Stimulated activated CD4-positive, alpha-beta T cell treated with anti-CD3 and anti-CD28 coated beads, Interleukin-15, amount 100 ng/mL, for 48 hours (primary cell): ENCODE results near the gene GNAZ.

Experiments
- DNase-seq, 2 donors: peaks; one replicate each; pipeline ENCODE4 v3.0.0-alpha.2; 2020; ENCODE audit warnings: low read depth in 2 of 2

GNAZ gene

DNA sequence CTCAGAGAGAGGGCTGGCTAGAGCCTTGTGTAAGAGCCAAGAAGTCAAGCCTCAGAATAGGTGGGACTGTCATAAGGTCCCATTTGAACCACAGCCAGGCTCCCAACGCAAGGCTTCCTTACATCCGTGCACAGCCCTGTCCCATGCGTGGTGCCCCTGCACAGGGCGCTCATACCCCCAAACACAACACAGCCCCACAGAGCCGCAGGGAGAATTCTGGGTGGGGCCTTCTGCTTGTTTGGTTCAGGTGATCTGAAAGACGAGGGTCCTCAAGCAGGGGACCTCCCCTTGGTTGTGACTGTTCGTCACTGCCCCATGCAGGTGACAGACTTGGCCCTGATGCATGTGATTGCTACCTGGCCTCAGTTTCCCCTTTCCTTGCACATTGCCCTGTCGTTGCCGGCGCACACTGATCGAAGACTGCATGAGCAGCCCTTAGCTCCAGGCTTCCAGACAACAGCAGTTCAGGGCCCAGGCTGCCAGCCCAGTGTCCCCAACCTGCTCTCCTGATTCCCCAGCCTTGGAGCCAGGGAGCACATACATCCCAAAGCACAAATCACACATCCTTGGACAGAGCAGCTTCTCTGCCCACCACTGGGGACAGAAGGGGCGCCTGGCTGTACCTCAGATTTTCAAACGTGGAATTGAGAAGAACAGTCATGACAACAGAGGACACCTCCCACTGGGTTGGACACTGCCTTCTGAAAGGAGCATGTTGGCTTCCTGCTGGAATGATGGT, 22.1 kb downstream of the GNAZ start:
- DNase-seq = no peak

DNA sequence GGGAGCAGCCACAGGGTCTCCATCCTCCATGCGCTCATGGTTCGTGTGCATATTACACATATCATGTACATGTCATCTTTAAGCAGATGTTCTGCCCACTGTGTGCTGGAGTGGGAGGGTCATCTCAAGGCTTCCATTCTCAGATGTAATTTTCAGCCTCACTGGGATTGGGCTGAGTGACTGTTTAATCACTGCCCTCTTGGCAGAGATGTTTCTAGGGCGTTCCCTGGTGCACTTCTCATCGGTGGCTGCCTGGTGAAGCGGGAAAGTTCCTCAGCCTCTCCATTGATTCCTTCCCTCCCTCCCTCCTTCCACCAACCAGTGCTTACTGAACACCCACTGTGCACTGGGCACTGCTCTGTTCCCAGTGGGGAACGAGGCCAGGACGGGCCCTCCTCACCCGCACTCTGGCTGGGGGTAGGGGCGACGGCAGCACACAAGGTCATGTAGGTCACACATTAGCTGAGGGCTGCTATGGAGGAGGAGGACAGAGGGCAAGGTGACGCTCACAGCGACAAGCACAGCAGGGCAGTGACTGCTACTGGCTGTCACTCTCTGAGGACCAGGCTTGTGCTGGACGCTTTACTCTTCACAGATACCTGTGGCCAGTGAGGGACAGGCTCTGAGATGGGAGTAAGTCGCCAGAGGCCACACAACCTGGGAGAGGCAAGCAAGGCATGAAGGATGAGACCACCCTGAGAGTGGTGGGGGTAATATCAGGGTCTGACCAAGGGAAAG, 22.9 kb downstream of the GNAZ start:
- DNase-seq = no peak

DNA sequence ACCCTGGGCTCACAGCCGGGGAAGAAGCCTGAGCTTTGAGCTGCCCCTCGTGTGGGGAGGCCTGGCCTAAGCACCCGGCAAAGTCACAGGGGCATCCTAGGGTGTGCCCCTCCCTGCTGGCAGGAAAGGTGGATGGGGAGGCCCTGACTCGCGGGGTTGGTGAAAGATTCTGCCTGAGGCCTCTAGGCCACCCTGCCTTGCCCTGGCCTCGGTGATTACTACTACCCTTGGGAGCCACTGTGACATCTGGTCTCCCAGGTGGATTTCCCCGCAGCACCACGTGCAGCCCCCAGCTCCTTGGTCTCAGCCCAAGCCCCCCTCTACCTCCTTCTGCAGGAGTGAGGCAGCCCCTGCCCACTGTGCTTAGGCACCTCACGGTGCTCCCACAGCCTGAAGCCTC, 23.9 kb downstream of the GNAZ start:
- no peak for DNase-seq

DNA sequence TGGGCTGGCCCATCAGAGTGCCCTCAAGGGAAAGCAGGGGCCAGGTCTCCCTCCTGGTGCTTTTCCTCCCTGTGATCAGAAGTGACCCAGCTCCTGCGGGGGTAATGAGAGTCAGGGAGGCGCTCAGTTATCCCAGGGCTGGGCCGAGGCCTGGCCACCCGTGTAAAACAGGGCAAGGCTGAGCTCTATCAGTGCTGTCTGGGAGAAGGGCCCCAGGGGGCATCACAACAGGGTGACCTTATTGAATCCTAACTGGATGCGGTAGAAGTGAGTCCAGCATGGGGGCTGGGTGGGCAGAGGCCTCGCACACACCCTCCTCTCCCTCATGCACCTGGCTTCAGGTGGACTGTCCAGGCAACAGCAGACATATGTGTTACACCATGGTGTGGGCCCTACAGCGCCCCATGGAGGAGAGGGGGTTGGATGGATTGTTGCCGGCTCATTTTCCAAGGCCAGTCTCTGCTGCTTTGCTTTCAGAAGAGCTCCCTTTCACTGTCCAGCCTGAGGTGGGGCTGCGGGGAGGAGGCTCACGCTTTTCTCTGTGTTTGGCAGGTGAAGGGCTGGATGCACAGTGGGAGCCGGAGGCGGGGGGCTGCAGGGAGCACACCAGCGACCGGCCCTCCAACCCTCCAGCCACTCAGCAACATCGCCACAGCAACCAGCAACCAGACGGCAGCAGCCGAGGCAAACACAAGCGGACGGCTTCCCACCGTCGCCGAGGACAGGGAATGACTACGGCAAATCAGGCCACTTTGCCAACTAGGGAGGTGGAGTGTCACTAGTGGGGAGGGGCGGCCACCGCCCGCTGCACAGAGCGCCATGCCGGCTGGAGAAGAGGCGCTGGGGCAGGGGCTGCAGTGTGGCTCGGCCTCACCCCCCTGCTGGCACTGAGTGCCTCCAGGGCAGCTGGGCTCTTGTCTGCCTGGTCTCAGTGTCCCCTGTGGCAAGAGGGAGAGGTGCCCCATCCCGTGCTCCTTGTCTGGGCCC, 24.7 kb downstream of the GNAZ start:
- DNase-seq = no peak

DNA sequence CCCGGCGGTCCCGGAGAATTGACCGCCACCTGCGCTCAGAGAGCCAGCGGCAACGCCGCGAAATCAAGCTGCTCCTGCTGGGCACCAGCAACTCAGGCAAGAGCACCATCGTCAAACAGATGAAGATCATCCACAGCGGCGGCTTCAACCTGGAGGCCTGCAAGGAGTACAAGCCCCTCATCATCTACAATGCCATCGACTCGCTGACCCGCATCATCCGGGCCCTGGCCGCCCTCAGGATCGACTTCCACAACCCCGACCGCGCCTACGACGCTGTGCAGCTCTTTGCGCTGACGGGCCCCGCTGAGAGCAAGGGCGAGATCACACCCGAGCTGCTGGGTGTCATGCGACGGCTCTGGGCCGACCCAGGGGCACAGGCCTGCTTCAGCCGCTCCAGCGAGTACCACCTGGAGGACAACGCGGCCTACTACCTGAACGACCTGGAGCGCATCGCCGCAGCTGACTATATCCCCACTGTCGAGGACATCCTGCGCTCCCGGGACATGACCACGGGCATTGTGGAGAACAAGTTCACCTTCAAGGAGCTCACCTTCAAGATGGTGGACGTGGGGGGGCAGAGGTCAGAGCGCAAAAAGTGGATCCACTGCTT, 25.5 kb downstream of the GNAZ start:
- DNase-seq = no peak

DNA sequence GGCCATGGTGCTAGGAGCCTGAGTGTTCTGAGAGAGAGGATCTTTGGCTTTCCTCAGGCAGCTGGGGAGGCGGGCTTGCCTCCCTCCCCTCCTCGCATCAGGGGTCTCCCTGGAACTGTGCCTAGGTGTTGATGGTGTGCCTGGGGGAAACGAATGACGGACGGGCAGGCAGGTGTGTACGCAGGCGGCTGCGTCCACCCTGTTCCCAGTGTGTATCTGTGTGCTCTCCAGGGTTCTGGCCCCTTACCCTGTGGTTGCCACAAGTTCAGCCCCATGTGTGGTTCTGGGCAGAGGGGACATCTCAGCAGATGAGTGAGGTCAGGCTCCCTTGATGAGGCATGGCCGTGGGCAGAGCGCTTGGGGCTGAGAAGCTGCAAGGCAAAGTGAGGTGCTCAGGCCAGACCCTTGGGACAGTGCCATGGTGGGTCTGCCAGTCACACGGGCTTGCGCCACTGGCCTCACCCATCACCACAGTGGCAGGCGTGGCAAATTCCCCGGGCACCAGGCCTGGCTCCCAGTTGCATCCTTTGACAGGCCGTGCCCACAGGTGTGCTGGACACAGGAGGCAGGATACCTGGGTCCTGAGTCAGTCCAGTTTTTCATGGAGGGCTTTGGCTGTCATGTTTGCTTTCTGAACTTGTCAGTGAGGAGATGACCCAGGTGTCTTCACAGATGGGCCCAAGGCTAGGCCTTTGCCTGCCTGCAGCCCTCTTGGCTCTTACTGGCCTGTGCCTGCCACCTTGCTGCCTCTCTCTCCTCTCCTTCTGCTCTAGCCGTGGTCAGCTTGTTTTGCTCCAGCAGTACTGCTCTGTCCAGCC, 27.3 kb downstream of the GNAZ start:
- DNase-seq = no peak

DNA sequence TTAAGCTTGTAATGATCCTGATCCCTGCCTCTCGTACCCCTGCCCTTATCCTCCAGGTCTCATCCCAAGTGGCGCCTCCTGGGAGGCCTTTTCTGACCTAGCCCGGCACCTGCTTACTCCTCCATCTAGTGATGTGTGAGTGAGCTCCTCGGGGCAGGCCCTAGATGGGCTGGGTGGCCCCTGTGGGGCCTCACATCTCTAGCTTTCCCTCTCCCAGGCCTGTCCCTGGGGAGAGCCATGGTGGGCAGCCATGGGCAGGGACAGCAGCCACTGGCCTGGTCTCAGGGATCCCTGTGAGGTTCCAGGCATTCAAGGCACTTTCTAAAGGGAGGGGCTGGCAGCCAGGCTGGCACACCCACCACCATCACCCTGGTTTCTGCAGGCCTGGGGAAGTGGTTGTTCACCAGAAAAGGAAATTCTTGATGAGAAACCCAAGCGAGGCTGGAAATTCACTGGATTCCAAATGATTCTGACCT, 27.9 kb downstream of the GNAZ start:
- no peak for DNase-seq

DNA sequence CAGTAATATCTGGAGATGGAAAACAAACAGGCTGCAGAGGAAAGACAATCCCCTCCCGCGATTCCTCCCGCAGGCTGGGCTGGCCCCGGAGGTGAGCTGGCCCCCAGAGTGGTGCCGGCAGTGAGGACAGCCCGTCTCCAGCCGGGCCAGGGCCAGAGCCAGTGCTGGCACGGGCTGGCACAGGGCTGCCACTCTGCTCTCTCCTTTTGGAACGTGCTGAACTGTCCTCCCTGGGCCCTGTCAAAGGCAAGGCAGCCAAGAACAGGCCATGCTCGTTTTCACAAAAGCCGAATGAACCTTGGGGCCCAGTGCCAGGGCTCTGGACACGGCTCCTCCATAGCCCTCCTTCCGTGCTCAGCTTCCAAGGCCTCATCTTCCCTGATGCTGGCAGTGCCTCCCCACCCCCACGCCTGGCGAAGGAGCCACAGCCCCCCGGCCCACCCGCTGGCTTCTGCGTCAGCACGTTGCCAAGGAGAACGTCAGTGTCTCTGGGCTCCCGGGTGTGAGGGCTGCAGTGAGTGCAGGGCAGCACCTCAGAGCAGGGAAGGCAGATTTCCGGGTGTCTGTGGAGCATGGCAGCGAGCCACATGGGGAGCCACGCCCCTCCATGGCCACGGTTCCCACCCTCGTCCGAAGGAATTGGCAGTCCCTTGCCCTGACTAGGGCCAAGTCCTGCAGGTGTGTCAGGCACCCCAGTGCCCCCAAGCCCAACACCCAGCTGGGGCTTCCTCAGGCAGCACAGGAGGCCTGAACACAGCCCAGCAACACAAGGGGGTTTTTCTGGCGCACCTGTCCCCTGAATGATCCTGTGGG, 28.6 kb downstream of the GNAZ start:
- DNase-seq = no peak

DNA sequence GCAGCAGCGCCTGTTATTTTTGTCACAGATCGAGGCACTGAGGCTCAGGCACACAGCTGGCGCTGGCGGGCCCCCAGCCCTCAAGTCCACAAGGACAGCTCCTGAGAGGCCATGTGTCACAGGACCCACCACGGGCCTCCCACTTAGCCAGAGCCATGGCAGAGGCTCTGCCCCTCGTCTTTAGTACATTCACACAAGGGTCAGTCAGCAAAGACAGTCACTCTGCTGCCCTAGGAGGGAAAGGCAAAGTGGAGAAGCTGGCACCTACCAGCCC, 29.1 kb downstream of the GNAZ start:
- no peak for DNase-seq

DNA sequence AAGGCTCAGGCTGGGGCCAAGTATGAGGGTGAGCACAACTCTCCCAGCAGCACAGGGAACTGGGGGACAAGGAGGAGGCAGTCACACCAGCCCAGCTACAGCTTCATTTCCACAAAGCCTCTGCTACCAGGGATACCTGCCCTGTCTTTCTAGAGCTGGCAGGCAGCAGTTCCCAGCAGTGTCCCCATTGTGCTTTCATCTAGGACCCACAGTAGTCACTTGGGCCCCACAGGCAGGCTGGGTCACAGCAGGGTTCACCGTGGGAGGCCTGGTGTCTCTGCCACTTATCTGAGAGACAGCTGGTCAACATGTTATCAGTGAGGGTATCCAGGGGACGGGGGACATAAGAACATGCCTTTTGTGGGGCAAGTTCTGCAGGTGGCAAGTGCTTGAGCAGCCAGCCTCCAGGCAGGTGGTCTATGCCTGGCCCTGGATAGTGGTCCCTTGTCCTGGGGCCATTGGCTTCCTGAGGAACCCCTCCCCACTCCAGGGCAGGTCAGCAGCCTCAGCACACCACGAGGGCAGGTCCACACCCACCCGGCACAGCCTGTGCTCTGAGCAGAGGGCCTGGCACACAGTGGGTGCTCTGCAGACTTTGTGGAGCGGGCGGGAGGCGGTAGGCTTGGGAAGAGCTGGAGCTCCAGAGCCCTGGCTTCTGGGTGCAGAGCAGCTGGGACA, 29.9 kb downstream of the GNAZ start:
- DNase-seq = no peak

DNA sequence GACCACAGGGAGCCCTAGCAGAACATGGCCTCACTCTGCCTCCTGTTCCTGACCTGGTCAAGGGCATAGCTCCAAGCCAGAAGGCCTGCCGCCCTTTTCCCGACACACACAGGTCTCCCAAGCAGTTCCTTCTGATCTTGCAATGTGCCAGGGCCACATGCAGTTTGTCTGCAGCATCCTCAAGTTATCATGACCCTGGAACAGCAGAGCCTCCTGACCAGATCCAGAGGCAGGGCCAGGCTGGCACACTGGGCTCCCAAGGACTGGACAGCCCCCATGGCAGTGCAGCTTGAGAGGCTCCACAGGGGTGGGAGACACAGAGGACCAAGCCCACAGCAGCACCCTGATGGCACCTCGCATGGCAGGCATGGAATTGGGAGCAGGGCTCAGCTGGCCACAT, 31.2 kb downstream of the GNAZ start:
- no peak for DNase-seq

DNA sequence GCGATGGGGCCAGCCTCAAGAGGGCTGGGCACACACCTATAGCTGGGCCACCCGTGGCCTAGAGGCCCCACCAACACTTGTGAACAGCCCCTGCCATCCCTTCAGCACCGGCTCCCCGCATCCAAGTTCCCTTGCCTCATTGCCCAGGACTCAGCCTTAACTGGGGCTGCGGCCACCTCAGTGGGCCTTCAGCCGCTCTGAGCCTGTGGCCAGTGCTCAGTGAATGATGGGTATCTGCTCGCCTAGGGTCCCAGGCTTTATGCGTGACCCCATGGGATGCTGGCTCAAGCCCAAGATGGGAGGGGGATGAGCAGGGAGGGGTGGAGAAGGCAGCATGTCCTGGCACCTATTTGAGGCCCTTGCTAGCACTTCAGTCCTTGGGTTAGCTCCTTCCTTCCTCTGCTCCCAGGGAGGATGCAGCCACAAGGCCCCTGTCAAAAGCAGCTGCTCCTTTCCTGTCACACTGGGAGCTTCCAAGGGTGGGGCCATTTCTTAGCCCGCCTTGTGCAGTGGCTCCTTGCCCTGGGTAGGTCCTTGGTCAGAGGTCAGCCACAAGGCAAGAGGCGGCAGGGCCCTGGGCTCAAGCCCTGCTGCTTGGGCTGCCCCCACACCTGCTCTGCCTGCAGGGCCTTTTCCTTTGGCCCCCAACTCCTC, 31.8 kb downstream of the GNAZ start:
- no peak for DNase-seq

DNA sequence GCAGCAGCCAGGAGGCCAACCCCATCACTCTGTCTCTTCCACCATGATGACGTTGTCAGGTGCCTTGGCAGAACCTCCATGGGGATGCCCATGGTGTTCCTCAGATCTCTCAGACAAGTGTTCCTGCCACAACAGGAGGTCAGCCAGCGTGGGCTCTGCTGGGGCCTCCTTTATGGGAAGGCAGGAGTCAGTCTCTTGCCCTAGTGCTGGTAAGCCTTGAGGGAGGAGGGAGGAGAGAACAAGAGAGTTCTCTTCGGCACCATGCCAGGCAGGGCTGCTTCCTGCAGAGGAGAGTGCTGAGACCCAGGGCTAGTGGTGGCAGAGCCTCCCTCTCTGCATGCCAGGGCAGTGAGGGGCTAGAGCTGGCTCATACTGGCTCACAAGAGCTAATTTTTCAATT, 32.5 kb downstream of the GNAZ start:
- no peak for DNase-seq

DNA sequence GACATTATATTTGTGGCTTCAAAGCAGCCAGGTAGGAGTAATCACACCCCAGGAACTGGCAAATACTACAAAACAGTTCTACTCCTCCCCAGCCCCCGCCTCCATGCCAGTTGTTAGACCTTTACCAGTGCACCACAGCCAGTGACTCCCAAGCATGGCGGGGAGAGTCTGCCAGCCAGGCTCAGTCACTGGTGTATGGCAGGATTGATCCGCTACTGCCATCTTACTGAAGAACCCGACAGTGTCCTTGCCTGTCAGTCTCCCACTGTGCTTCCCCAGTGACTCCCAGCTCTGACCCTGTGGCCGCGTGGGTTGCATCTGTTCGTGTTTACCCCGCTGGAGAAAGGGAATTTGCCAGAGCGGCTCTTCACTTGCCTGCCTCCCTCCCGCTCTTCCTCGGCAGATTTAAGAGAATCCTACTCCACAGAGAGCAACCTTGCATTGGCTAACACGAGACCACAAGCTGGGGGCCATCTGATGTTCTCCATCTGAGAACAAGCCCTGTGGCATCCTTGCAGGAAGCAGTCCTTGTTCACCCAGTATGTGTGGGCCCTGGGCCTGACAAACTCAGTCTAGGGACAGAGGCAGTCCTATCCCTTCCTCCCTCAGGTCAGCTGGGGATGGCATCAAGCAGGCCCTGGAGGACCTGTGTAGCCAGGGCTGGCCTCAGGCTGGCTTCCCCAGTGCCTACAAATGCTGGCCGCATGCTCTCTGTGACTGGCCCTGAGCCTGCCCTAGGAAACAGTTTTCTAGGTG, 33.1 kb downstream of the GNAZ start:
- DNase-seq = no peak

DNA sequence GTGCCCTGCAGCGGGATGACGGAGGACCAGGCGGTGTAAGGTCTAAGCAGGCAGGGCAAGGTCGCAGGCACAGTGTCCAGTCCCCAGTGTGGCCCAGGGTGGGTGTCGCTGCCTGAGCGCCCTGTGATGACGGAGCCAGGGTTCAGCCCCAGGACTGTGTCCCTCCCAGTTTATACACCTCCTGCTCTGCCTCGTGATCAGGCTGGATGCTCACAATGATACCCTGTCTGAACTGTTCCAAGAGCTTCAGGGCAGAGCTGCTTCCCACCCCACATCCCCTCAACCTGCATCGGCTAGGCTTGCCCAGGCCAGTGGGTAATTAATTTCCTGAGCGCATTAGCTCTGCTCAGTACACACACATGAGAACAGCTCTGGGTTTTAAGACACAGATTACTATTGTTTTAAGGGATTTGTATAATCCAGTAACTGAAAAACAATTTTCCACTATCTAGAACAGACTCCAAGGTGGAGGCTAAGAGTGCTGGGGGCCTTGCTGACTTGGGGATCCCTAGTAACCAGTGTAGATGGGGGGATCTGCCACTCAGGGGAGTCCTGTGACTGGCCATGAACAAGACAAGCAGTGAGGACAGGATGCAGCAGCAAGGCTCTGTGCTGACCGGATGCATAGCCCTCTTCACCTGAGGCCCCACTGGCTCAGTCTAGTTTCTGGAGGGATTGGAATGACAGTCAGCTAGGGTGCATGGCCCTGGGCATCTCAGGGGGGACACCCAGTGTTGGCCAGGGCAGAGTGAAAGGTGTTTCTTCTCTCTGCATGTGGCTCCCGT, 34.1 kb downstream of the GNAZ start:
- DNase-seq = no peak

DNA sequence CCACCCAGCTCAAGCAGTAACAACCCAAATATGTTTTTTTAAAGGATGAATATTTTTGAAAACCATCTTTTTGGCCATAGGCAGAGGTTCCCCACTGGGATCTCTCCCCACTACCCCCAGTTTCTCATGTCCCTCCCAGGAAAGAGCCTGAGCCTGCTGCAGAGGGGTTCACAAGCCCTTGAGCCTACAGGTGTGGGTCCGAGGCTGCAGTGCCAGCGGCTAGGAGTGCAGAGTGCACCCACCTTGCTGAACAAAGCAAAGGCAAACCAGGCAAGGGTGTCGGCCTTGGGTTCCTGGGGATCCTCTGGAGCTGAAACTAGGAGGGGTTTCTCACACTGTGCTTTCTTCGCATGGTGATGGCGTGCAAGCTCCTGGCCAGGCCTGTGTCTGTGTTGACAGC, 35.0 kb downstream of the GNAZ start:
- no peak for DNase-seq

DNA sequence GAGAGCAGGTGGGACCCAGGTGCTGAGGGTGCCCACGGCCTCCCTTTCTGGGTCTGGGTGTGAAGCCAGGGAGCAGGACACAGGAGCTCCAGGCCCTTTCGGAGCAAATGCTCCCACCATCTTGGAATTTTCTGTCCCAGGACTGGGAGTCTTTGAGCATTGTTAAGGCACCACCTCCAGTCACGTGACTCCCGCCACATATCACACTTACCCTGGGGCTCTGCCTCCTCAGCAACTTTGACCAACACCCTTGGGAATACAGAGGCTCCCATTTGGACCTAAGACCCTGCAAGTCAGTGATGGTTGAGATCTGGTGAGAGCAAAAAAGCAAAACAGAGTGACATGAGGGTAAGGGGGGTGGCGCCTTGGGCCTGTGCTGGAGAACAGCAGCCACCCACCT, 35.6 kb downstream of the GNAZ start:
- no peak for DNase-seq

DNA sequence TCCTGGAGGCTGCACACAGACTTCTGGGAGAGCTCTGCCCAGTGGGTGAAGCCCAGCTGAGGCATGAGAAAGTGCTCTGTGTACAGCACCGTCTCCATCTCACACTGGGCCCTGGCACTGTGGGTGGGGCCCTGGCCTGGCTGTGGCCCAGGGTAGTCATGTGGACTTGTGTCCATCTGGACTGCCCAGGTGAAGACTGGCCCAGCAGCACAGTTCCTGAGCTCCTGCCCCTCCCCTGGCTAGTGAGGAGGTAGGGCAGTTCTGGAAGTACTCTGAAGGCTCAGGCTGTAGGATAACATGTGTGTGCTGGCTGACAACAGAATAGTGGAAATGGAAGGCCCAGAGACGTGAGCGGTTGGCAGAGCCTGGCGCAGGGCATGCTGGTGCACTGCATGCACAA, 36.0 kb downstream of the GNAZ start:
- no peak for DNase-seq
